Measurements from ENCODE around the gene PHF11.
"Not testable (repeated sequence)": the region's sequence is repeated elsewhere in the genome, so short reads cannot be mapped to it uniquely, and the experiment has no call there.

PHF11 gene

DNA sequence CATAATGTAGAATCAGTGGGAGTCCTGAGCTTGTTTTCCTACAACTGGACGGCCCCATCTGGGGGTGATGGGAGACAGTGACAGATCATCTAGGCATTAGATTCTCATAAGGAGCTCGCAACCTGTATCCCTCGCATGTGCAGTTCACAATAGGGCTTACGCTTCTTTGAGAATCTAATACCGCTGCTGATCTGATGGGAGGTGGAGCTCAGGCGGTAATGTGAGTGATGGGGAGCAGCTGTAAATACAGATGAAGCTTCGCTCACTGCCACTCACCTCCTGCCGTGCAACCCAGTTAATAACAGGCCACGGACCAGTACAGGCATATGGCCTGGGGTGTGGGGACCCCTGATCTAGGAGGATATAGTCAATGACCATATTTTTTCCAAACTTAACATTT is 50.8 kb downstream of the PHF11 start:
- DNase-seq (ENCODE audit: low read depth in 2 of 2), result no peak

DNA sequence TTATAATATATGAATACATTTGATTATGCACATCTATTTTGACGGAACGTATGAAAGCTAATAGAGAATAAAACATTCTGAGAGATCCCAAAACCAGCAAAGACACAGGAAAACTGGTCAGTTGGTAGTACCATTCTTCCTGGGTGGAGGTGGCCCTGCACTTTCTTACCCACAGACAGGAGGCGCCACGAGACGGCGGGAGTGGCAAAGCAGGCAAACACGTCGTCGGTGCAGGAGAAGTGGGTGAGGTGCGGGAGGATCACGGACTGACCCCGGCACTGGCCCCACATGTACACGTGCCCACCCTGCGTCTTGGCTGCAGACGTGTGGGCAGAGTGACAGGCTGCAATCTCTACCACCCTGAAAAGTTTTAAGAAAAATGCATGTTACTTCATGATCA is 53.5 kb downstream of the PHF11 start:
- DNase-seq (ENCODE audit: low read depth in 2 of 2), result no peak

DNA sequence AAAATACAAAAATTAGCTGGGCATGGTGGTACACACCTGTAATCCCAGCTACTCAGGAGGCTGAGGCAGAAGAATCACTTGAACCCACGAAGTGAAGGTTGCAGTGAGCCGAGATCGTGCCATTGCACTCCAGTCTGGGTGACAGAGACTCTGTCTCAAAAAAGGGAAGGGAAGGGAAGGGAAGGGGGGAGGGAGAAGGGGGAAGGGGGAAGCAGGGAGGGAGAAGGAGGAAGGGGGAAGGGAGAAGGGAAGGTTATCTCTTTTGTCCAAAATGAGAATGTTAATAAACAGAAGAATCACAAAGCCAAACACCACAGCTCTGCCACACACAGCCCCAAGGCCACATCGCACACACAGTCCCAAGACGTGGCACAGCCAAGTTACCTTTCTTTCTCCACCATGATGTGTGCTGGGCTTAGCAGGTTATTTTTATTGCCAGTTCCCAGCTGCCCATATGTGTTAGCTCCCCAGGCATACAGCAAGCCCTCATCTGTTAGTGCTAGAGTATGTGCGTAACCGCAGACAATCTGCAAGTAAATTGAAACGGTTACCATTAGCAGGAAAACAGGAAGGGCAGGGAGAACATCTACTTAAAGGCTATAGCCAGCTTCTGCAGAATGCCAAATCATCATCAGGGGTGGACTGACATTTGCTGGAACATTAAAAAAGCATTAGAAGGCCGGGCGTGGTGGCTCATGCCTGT is 55.3 kb downstream of the PHF11 start:
- DNase-seq (ENCODE audit: low read depth in 2 of 2), result no peak

DNA sequence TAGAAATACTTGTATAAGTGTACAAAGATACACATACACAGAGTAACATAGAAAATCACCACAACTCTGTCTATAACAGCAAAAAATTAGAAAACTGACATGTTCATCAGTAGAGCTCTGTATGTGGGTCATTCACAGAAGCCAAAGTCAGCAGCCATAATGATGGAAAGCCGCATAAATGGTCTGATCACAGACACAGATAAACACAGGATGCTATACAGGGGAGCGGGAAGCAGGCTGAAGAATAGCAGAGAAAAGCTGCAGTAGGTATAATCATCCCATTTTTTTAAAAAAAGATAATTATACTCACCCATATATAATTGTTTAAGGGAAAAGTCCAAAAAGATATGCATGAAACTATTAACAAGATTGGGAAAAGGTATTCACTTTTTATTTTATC is 58.1 kb downstream of the PHF11 start:
- DNase-seq (ENCODE audit: low read depth in 2 of 2), result no peak

DNA sequence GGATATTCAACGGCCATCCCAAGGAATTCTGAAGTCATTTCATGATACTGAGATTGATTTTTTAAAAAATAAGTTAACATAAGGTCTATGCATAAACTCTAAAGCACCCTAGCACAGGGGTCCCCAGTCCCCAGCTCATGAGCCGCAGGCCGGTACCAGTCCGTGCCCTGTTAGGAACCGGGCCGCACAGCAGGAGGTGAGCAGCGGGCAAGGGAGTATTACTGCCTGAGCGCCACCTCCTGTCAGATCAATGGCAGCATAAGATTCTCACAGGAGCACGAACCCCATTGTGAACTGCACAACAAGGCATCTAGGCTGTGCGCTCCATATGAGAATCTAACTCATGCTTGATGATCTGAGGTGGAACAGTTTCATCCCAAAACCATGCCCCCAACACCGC is 58.6 kb downstream of the PHF11 start:
- no peak for DNase-seq (ENCODE audit: low read depth in 2 of 2)

DNA sequence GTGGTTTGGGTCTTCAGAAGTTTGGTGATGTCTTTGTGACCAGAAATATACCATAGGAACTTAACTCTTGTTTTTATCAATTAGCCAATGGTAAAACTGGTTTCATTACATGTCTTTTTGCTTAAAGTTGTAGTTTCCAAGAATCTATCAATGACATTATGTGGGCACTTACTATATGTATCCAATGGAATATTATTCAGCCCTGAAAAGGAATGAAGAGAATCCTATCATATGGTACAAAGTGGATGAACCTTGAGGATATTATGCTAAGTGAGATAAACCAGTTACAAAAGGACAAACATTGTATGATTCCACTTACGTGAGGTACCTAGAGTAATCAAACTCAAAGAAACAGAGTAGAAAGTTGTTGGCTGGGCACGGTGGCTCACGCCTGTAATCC is 63.3 kb downstream of the PHF11 start:
- DNase-seq (ENCODE audit: low read depth in 2 of 2), result no peak

DNA sequence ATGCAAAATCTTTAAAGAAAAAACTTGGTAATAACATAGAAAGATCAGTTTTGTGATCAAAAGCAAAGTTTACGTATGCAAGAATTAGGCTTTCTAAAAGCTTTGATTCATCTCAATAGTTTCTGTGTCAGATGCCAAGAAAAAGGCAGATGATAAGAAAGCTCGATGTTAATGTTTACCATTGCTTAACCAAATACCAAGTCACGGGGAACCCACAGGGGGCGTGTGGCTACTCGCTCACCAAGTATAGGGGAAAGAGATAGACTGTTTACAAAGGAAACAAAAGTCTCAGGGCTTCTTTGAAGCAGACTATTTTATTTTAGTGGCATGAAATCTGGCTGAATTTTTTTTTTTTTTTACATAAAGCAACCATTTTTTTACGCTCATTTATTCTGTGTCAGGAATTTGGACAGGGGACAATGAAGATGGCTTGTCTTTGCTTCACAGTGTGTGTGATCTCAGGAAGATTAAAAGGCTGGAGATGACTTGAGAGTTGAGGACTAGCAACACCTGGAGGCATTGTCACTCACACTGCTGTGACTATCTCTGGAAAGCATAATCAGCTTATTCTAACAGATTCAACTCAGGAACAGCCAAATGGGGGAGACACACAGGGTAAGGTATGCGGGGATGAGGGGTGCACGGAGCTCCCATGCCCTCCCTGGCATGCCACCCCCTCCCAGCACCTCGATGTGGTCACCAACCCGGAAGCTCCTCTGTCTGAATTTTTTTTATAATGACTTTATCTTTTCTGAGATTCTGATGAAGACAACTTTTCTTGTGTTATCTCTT is 64.7 kb downstream of the PHF11 start:
- DNase-seq (ENCODE audit: low read depth in 2 of 2), result no peak

DNA sequence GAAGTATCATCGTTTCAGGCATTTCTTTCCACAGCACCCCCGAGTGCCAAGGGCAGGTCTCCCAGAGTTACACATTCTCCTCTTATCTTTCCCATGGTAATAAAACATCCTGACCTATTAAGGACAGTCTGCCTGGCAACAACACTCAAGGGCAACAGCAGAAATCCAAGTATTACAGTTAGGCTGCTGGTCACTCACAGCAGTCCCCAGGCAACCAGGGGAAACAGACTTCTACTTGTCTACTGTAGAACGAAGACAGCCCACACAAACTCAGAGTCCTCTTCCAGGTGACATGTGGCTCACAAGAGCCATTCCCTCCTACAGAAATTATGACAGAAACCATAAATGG is 65.3 kb downstream of the PHF11 start:
- no peak for DNase-seq (ENCODE audit: low read depth in 2 of 2)

DNA sequence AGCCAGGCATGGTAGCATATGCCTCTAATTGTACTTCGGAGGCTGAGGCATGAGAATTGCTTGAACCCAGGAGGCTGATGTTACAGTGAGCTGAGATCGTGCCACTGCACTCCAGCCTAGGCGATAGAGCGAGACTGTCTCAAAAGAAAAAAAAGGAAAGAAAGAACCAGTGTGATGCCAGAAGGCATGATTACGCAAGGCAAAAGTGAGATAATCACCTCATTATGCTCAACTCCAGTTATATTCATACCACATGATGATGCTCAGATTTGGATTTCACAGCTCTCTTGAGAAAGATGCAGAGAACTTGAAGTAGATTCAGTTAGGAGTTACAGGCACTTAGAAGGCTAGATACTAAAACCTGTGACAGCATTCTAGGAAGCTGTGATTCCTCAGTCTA is 67.8 kb downstream of the PHF11 start:
- DNase-seq (ENCODE audit: low read depth in 2 of 2), result no peak

DNA sequence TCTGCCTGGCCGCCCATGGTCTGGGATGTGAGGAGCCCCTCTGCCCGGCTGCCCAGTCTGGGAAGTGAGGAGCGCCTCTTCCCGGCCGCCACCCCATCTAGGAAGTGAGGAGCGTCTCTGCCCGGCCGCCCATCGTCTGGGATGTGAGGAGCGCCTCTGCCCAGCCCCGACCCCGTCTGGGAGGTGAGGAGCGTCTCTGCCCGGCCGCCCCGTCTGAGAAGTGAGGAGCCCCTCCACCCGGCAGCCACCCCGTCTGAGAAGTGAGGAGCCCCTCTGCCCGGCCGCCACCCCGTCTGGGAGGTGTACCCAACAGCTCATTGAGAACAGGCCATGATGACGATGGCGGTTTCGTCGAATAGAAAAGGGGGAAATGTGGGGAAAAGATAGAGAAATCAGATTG is 69.7 kb downstream of the PHF11 start:
- DNase-seq (ENCODE audit: low read depth in 2 of 2), result not testable (repeated sequence)

DNA sequence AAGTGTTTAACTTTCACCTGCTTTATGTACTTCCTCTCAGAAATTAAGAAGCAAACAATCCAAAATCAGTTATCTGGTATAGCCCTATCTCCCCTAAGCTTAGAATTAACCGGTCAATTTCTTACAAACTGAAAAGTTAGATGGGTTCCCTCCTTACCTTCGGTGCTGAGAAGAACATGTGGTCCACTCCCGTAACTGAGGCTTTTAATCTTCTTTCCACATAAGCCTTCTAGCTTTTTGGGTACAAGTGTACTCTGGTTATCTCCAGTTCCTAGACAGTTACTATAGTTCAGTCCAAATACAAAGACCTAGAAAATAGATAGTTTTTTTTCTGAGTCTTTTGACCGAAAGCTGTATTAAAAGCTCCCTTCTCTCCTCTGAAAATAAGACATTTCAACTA is 70.7 kb downstream of the PHF11 start:
- no peak for DNase-seq (ENCODE audit: low read depth in 2 of 2)

DNA sequence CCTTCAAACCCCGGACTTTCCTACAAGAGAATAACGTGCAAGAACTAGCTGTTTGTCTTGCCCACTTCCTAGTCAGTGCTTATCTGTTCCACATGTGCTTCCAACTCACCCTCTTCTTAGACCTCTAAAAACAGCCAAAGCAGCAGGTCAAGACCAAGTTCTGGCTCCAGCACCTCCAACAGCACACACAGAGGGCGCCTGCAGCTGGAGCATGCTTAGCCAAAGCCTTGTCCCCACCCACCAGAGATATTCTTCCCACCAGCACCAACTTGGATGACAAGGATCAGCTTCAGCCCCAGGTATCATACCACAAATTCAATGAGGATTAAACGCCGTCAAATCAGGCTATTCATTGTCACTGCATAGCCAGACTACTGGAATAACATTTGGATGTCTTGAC is 71.7 kb downstream of the PHF11 start:
- no peak for DNase-seq (ENCODE audit: low read depth in 2 of 2)

DNA sequence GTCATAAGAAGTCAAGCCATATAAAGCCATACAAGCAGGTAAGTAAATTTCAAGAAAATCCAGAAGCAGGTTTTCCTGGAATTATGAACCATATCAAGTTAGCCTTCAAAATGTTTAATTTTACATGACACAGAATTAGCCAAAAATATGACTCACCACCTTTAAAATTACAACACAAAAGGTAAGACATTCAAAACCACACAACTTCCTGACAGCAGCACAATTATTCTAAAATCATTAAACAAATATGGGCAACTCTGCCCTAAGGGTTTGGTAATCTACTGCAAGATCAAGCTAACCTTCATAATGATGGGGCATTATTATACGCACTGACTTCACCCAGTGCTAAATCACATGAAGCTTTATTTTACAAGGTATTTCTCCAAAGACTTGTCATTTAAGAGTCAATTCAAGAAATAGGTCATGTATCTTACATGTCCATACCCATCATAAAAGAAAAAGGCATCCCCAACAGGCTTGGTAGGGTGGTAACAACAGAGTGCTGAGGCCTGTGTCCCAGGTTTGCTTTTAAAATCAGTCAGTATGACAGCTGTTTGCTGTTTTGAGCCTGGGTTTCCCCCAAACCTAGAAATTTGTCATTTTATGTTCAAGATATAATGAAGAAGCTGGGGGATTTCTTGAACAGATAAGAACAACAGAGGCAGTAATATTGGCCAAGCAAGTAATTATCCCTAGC is 74.4 kb downstream of the PHF11 start:
- no peak for DNase-seq (ENCODE audit: low read depth in 2 of 2)

DNA sequence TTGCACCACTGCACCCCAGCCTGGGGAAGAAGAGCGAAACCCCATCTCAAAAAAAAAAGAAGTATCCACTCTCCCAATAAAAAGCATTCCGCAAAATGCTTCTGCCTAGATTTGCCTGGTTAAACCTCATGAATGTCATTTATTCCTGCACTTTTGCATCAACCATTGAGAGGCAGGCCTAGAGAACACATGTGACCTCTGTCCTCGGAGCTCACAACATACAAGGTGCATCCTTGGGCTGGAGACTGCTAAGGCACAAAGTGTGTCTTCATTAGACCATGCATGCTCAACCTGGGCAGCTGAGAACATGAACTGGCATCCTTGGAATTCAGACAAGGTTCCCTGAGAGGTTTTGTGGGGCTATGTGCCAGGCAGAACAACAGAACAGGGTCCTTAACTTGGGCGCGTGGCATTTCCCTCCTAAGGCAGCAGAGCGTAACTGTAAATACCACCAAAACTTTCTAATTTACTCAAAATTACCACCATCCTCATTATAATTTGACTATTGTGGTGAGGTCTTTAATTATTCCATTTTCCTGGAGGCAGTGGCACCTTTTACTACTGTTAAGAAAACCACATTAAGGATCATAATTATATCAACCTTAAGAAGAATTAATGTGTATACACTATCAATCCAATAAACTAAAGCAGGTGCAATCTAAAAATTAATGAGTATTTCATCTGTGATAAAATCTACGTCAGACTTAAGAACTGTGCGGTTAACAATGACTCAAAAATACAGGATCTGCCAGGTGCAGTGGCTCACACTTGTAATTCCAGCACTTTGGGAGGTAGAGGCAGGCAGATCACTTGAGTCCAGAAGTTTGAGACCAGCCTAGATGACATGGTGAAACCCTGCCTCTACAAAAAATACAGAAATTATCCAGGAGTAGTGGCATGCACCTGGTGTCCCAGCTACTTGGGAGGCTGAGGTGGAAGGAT is 75.8 kb downstream of the PHF11 start:
- DNase-seq (ENCODE audit: low read depth in 2 of 2), result no peak
